AG09309 (cell line): ENCODE results near the gene DNAH2.
A peak's percentile ranks its signal among the peaks of the same experiment; 100 is the strongest.

Source experiments
- DNase-seq: peaks from one replicate; pipeline ENCODE4 v3.0.0-alpha.2; 2010; ENCODE audit warnings: low read depth
- H3K4me3 ChIP-seq: 2 replicates; pipeline ENCODE4 v1.5.1; 2011; ENCODE audit warnings: mild to moderate bottlenecking, low read depth, low read length, moderate library complexity; ENCODE audit not compliant: control insufficient read depth
- CTCF ChIP-seq: IDR thresholded peaks from 2 replicates; pipeline ENCODE4 v1.5.1; 2011; ENCODE audit warnings: mild to moderate bottlenecking, low read depth, low read length, inconsistent platforms; ENCODE audit not compliant: insufficient read depth, control insufficient read depth; ENCODE audit errors: missing control alignments

DNAH2 gene

GRCh38 chr17:7841396-7841914 lies 123.9 kb downstream of the DNAH2 start:
- DNase-seq: no peak
- peak overlapping the region; percentile 83 for H3K4me3 ChIP-seq
- TF ChIP-seq CTCF: peak; percentile 22

GRCh38 chr17:7841915-7842379 lies 124.4 kb downstream of the DNAH2 start:
- no peak for TF ChIP-seq CTCF
- no peak for DNase-seq
- H3K4me3 ChIP-seq: peak overlapping the region; percentile 83

GRCh38 chr17:7842380-7843256 lies 125.1 kb downstream of the DNAH2 start:
- peak overlapping the region; percentile 83 for H3K4me3 ChIP-seq
- DNase-seq: no peak
- no peak for TF ChIP-seq CTCF

- H3K4me3 ChIP-seq: peak overlapping the region; percentile 83
- TF ChIP-seq CTCF: no peak
- DNase-seq: no peak
Measured at GRCh38 chr17:7843257-7843535, 125.7 kb downstream of the DNAH2 start.

GRCh38 chr17:7843536-7844291 lies 126.2 kb downstream of the DNAH2 start:
- H3K4me3 ChIP-seq: peak overlapping the region; percentile 83
- no peak for DNase-seq
- no peak for TF ChIP-seq CTCF

GRCh38 chr17:7844292-7845154 lies 127.0 kb downstream of the DNAH2 start:
- H3K4me3 ChIP-seq: peak overlapping the region; percentile 83
- TF ChIP-seq CTCF: no peak
- DNase-seq: no peak
